Mesenchymal stem cell (in vitro differentiated cells and primary cell): ENCODE data around the gene S100A10.

Source experiments
- DNase-seq: peaks from one replicate; pipeline ENCODE4 v3.0.0-alpha.2; 2013
- H2AFZ ChIP-seq: one replicate; pipeline ENCODE4 v1.6.1; 2013; ENCODE audit warnings: low read depth, mild to moderate bottlenecking, control low read depth, inconsistent platforms, low read length, moderate library complexity
- H2AK5ac ChIP-seq: 2 replicates; pipeline ENCODE4 v1.6.1; 2013; ENCODE audit warnings: low read length, moderate library complexity, mild to moderate bottlenecking, inconsistent platforms; ENCODE audit not compliant: severe bottlenecking
- H2BK120ac ChIP-seq: one replicate; pipeline ENCODE4 v1.6.1; 2013; ENCODE audit warnings: low read depth, mild to moderate bottlenecking, inconsistent platforms, low read length, moderate library complexity
- H2BK12ac ChIP-seq, 2 experiments: one replicate each; pipeline ENCODE4 v1.6.1; 2013; ENCODE audit warnings: inconsistent platforms in 2 of 2, low read length in 2 of 2, mild to moderate bottlenecking in 2 of 2, moderate library complexity in 2 of 2, control low read depth in 1 of 2
- H2BK15ac ChIP-seq: one replicate; pipeline ENCODE4 v1.6.1; 2013; ENCODE audit warnings: mild to moderate bottlenecking, low read depth, inconsistent platforms; ENCODE audit not compliant: poor library complexity, severe bottlenecking
- H2BK5ac ChIP-seq: 2 replicates; pipeline ENCODE4 v1.6.1; 2013; ENCODE audit warnings: low read depth, mild to moderate bottlenecking, low read length, control low read depth, inconsistent platforms; ENCODE audit not compliant: poor library complexity, severe bottlenecking
- H3K14ac ChIP-seq, 2 experiments: one replicate each; pipeline ENCODE4 v1.6.1; 2013; ENCODE audit warnings: inconsistent platforms in 2 of 2, low read length in 2 of 2, control low read depth in 1 of 2, mild to moderate bottlenecking in 1 of 2, moderate library complexity in 1 of 2
- H3K18ac ChIP-seq, 2 experiments: one replicate each; pipeline ENCODE4 v1.6.1; 2013; ENCODE audit warnings: inconsistent platforms in 2 of 2, low read length in 2 of 2, control low read depth in 1 of 2, low read depth in 1 of 2, mild to moderate bottlenecking in 1 of 2
- H3K23ac ChIP-seq, 2 experiments: one replicate each; pipeline ENCODE4 v1.6.1; 2013; ENCODE audit warnings: inconsistent platforms in 2 of 2, low read length in 2 of 2, mild to moderate bottlenecking in 2 of 2, moderate library complexity in 2 of 2, control low read depth in 1 of 2
- H3K27ac ChIP-seq: 2 replicates; pipeline ENCODE4 v1.5.1; 2013; ENCODE audit warnings: mild to moderate bottlenecking, moderate library complexity, low read length, control low read depth, inconsistent platforms; ENCODE audit not compliant: poor library complexity, severe bottlenecking
- H3K27me3 ChIP-seq, 2 experiments: 2 replicates each; pipeline versions ENCODE4 v1.6.1 to v1.7.0; 2013; ENCODE audit warnings: low read length in 2 of 2, mild to moderate bottlenecking in 2 of 2, moderate library complexity in 2 of 2, control low read depth in 1 of 2, inconsistent platforms in 1 of 2; ENCODE audit not compliant: control insufficient read depth in 1 of 2, insufficient read depth in 1 of 2
- H3K36me3 ChIP-seq, 2 experiments: 2 replicates each; pipeline versions ENCODE4 v1.6.1 to v1.7.0; 2013; ENCODE audit warnings: low read length in 2 of 2, control low read depth in 1 of 2, inconsistent platforms in 1 of 2, low read depth in 1 of 2, mild to moderate bottlenecking in 1 of 2; ENCODE audit not compliant: insufficient read depth in 2 of 2, control insufficient read depth in 1 of 2
- H3K4ac ChIP-seq, 2 experiments: one replicate each; pipeline ENCODE4 v1.6.1; 2013; ENCODE audit warnings: inconsistent platforms in 2 of 2, low read length in 2 of 2, mild to moderate bottlenecking in 2 of 2, moderate library complexity in 2 of 2, control low read depth in 1 of 2, low read depth in 1 of 2
- H3K4me1 ChIP-seq: 2 replicates; pipeline ENCODE4 v1.6.1; 2013; ENCODE audit warnings: low read depth, low read length, control low read depth; ENCODE audit not compliant: control insufficient read depth, insufficient read depth
- H3K4me2 ChIP-seq: 2 replicates; pipeline ENCODE4 v1.6.1; 2013; ENCODE audit warnings: low read length, mild to moderate bottlenecking, inconsistent platforms; ENCODE audit not compliant: poor library complexity, severe bottlenecking
- H3K4me3 ChIP-seq, 2 experiments: 2 replicates each; pipeline versions ENCODE4 v1.5.1 to v1.7.0; 2013; ENCODE audit warnings: low read length in 2 of 2, mild to moderate bottlenecking in 2 of 2, control low read depth in 1 of 2, low read depth in 1 of 2; ENCODE audit not compliant: insufficient read depth in 1 of 2
- H3K79me1 ChIP-seq: replicated peaks from 2 replicates; pipeline ENCODE4 v1.6.1; 2013; ENCODE audit warnings: mild to moderate bottlenecking, control low read depth, low read length, inconsistent platforms; ENCODE audit not compliant: poor library complexity, severe bottlenecking
- H3K9ac ChIP-seq: 2 replicates; pipeline ENCODE4 v1.7.0; 2013; ENCODE audit warnings: mild to moderate bottlenecking, low read length, moderate library complexity
- H3K9me3 ChIP-seq: 2 replicates; pipeline ENCODE4 v1.7.0; 2013; ENCODE audit warnings: mild to moderate bottlenecking, low read length; ENCODE audit not compliant: control insufficient read depth
- H4K8ac ChIP-seq: one replicate; pipeline ENCODE4 v1.6.1; 2013; ENCODE audit warnings: inconsistent platforms, mild to moderate bottlenecking, low read length, moderate library complexity
- H4K91ac ChIP-seq: one replicate; pipeline ENCODE4 v1.6.1; 2013; ENCODE audit warnings: mild to moderate bottlenecking, low read length, inconsistent platforms
- WGBS: methylation state at CpG from one replicate; pipeline ENCODE4 v1.1.7; 2013; ENCODE audit warnings: mixed read lengths; 5-methylcytosine and 5-hydroxymethylcytosine counted together

S100A10 gene

DNA sequence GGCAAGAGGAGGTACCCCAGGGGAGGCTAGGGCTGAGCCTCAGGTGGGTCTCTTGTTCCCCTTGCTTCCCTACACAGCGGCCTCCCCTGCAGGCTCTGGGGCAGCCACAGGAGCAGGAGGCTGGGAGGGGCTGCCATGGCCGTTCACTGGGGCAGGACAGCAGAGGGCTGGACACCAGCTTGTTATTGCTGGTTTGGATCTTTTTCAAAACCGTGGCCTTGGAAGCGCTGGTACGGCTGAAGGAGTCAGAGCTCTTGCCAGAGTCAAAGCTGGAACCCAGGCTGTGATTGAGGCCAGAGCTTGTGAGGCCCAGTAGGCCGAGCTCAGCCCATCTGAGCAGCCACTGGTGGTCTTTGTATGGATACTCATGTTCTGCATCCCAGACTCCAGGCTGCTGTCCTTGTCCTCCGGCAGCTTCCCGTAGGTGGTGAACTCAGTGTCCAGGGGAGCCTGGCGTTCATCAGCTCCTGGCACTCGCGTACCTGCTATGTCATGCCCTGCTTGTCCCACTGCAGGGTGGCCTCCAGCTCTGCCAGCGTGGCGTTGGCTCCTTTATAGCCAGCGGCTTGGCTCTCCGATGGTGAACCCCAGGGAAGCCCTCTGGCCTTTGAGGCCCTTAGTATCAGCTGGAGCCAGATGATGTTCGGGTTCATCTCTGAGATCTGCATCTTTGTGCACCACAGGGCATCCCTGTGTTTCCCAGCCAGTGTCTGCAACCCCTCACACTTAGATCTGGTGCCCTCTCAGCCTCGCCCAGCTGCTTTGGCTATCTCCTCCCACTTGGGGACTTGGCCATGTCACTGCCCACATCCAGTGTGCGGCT is 44.1 kb downstream of the S100A10 start:
- Histone ChIP-seq H4K8ac (no peak overlapping the region), H3K9me3 (no peaks in the 10 kb centered on the region), H3K27ac (no peak overlapping the region), H3K79me1 (no peaks in the 10 kb centered on the region), H3K9ac (no peak overlapping the region), H2BK5ac (no peak overlapping the region), H3K14ac (no peak overlapping the region), H3K36me3 (no peaks in the 10 kb centered on the region), H3K4me2 (no peak overlapping the region), H2AFZ (no peak overlapping the region), H3K4me1 (peaks cover 5% of the 10 kb centered on the region), H3K27me3 (no peaks in the 10 kb centered on the region), H4K91ac (peak overlapping the region; percentile 40), H3K4ac (no peak overlapping the region), H2BK12ac (no peak overlapping the region), H2BK15ac (no peak overlapping the region), H3K23ac (no peak overlapping the region), H3K4me3 (no peak overlapping the region), H3K18ac (no peak overlapping the region), H2AK5ac (no peak overlapping the region), H2BK120ac (no peak overlapping the region)
- DNase-seq: no peak
- 93% methylated on average over 18 of the region's 18 CpGs for WGBS

DNA sequence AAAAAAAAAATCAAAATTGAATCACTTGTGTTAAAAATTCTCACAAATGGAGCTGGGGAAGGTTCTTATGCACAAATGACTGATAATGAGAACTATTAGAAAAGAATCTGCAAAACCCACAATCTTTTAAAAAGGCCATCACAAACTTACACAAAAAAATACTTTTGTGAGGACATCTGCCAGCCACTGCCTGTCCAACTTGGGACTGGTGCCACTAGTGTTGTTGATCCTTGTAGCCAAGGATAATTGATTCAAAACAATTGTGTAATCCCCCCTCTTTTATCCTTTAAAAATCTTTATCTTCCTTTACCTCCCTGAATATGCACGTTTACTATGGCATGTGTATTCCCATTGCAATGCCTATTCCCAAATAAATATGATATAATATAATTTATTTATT is 45.2 kb downstream of the S100A10 start:
- H2BK15ac ChIP-seq: no peak overlapping the region
- H3K4me1 ChIP-seq: peaks cover 8% of the 10 kb centered on the region
- no peak overlapping the region for H3K4me2 ChIP-seq
- no peak overlapping the region for H3K4ac ChIP-seq
- no CpG with 5 or more reads among the region's 1 CpG for WGBS
- no peak overlapping the region for H2BK5ac ChIP-seq
- H2AFZ ChIP-seq: no peak overlapping the region
- H3K9me3 ChIP-seq: no peaks in the 10 kb centered on the region
- H4K8ac ChIP-seq: no peak overlapping the region
- H3K18ac ChIP-seq: no peak overlapping the region
- H3K14ac ChIP-seq: no peak overlapping the region
- H2BK12ac ChIP-seq: no peak overlapping the region
- no peaks in the 10 kb centered on the region for H3K27me3 ChIP-seq
- H3K79me1 ChIP-seq: no peaks in the 10 kb centered on the region
- H4K91ac ChIP-seq: no peak overlapping the region
- no peak overlapping the region for H3K9ac ChIP-seq
- H3K27ac ChIP-seq: no peak overlapping the region
- H3K36me3 ChIP-seq: no peaks in the 10 kb centered on the region
- no peak overlapping the region for H2AK5ac ChIP-seq
- DNase-seq: no peak
- H3K23ac ChIP-seq: no peak overlapping the region
- no peak overlapping the region for H3K4me3 ChIP-seq
- H2BK120ac ChIP-seq: no peak overlapping the region

DNA sequence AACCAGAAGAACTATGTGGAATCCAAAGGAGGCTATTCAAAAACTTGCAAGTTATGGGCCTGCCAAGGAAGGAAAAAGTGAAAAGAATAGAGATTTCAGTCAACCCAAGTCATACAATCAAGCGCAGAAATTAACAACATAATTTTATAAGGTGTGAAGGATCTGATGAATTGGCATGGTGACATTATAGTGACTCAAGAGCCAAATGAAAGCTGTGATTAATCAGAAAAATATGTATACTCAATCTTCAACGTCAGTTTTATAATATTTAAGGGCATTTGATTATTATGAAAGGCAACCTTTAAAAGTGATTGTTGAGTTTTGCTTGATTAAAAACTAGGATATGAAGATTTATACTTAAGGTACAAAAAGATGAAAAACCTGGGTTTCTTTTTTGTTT is 46.5 kb downstream of the S100A10 start:
- Histone ChIP-seq H2BK12ac (no peak overlapping the region), H3K79me1 (no peaks in the 10 kb centered on the region), H3K9me3 (no peaks in the 10 kb centered on the region), H2BK15ac (no peak overlapping the region), H3K4me3 (no peak overlapping the region), H3K9ac (peak overlapping the region; percentile 87), H4K8ac (no peak overlapping the region), H3K36me3 (no peaks in the 10 kb centered on the region), H3K23ac (no peak overlapping the region), H3K27ac (no peak overlapping the region), H3K14ac (no peak overlapping the region), H4K91ac (no peak overlapping the region), H2AFZ (no peak overlapping the region), H2AK5ac (no peak overlapping the region), H3K18ac (no peak overlapping the region), H3K27me3 (no peaks in the 10 kb centered on the region), H3K4me1 (peaks cover 10% of the 10 kb centered on the region), H2BK5ac (no peak overlapping the region), H3K4ac (no peak overlapping the region), H3K4me2 (no peak overlapping the region), H2BK120ac (no peak overlapping the region)
- WGBS: 60% methylated on average over 1 of the region's 2 CpGs
- no peak for DNase-seq

DNA sequence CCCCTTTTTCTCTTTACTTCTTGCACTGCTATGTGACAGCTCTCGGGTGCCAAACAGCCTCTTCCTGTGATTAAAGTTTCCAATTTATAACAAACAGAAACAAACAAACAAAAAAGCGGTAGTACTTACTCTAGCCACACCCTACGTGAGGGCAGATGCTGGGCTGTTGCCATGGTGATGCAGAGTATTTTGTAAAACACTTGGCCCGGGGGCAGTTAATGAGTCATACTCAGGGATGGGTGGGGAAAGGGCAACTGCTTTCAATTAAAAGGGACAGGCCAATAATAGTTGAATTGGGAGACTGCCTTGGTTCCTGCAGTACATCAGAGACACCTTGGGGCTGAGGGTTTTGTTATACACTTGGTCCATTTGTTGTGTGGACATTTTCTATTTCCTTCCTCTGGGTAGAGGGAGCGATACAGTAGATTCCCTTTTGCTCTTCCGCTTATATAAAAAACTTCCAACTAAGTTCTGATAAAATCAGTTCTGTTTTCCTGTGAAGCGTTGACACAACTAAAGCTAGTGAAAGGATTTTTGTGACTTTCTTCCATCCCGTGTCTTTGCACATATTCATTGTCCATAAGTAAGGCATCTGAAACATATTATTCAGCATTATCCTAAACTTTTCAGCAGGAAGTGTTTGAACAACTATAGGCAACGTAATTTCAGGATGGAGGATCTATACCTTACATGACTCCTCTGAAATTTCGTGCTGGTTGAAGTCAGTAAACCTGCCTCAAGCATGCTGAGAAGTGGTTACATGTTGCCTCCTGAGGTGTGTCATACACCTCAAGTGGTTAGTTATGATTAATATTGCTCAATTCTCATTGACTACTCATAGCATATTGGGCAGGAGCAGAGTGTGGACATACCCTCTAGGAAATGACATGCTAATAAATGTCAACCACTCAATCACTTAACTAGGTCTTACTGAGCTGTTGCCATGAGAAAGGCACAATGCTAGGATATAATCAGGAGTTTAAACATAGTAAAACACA is 47.6 kb downstream of the S100A10 start:
- peak overlapping the region; percentile 87 for H3K9ac ChIP-seq
- no peak overlapping the region for H3K27ac ChIP-seq
- H3K4me2 ChIP-seq: no peak overlapping the region
- H3K4me3 ChIP-seq: peak overlapping the region in 1 of 2 experiments; percentile 12
- no peak overlapping the region for H2BK5ac ChIP-seq
- no peak overlapping the region for H2AK5ac ChIP-seq
- H2BK12ac ChIP-seq: no peak overlapping the region
- H3K36me3 ChIP-seq: no peaks in the 10 kb centered on the region
- no peak overlapping the region for H2AFZ ChIP-seq
- no peak overlapping the region for H2BK15ac ChIP-seq
- H3K14ac ChIP-seq: no peak overlapping the region
- no peak overlapping the region for H2BK120ac ChIP-seq
- H3K4ac ChIP-seq: no peak overlapping the region
- H3K9me3 ChIP-seq: no peaks in the 10 kb centered on the region
- H3K4me1 ChIP-seq: peaks cover 10% of the 10 kb centered on the region
- H4K8ac ChIP-seq: no peak overlapping the region
- no peak overlapping the region for H4K91ac ChIP-seq
- no peaks in the 10 kb centered on the region for H3K79me1 ChIP-seq
- WGBS: 53% methylated on average over 10 of the region's 10 CpGs
- peak; percentile 98 for DNase-seq
- H3K27me3 ChIP-seq: no peaks in the 10 kb centered on the region
- no peak overlapping the region for H3K23ac ChIP-seq
- H3K18ac ChIP-seq: no peak overlapping the region
